ENCODE results near the gene TMEM63B. TPM values are rescaled to one million over a fixed set of nuclear protein-coding genes. Genes with fewer than 3 reads are reported as not detected.

TMEM63B gene
- polyA plus RNA-seq, 3 donors, result 1.3 to 25.7 (median 1.9) TPM

DNA sequence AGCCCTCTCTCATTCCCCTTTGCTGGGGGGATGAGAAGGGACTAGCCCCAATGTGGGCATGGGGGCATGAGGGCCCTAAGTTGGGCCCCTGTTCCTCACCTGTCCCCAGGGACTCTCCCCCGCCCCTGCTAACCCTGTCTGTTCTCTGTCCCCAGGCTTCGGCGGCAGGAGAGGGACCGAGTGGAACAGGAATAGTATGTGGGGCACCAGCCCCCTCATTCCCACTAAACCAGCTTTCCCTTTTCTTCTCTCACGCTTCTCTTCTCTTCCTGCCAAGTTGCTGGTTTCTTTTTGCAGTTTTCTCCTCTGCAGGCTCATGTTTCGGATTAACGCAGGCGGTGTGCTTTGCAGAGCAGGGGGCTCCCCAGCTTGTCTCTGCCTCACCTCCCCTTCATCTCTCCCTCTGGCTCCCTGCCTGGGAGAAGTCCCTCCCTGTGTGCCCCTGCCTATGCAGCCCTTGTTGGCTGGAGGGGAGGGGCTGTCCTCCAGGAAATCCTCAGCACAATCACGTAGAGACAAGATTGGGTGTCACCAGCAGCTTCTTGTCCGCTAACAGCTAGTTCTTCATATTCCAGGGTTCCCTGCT is 7.9 kb downstream of the TMEM63B start:
- no peak overlapping the region for H2AFZ ChIP-seq (ENCODE audit: insufficient read depth, low read depth, low read length, poor library complexity, severe bottlenecking)
- H3K4me2 ChIP-seq (replicated peaks; ENCODE audit: extremely low read depth, low read length, poor library complexity, severe bottlenecking), result no peak overlapping the region
- peaks cover 0 to 3% of the 10 kb centered on the region in 2 donors for H3K4me1 ChIP-seq (ENCODE audit: control insufficient read depth in 1 of 2, insufficient read depth in 2 of 2, low read length in 2 of 2)
- H3K4me3 Mint-ChIP-seq, result no peak overlapping the region
- peaks cover 15% of the 10 kb centered on the region for H3K4me1 Mint-ChIP-seq
- H3K36me3 ChIP-seq (replicated peaks in 1 of 2; ENCODE audit: control insufficient read depth in 1 of 2, insufficient read depth in 2 of 2, low read length in 2 of 2), result peaks cover 22 to 48% of the 10 kb centered on the region in 2 donors
- peaks cover 31% of the 10 kb centered on the region for H4K20me1 ChIP-seq (ENCODE audit: insufficient read depth, low read length)
- no peak overlapping the region for H3K9ac ChIP-seq (ENCODE audit: insufficient read depth, low read length, poor library complexity, severe bottlenecking)
- H3K27me3 Mint-ChIP-seq (ENCODE audit: low read depth in 3 of 3), result peaks cover 2 to 5% (median 4%) of the 10 kb centered on the region in 3 donors
- H3K36me3 Mint-ChIP-seq, result peaks cover 56 to 65% of the 10 kb centered on the region in 2 donors
- no peak overlapping the region for H3K27ac ChIP-seq (ENCODE audit: low read depth in 1 of 2, low read length in 2 of 2)
- H3K27ac Mint-ChIP-seq, result peak overlapping the region in 1 of 7 donors; percentile 3
- no peaks in the 10 kb centered on the region for H3K9me3 ChIP-seq (replicated peaks in 1 of 2; ENCODE audit: control insufficient read depth in 1 of 2, insufficient read depth in 1 of 2, low read length in 2 of 2)
- DNase-seq, result no peak
- H3K27me3 ChIP-seq (ENCODE audit: control insufficient read depth in 2 of 2, insufficient read depth in 2 of 2, low read length in 2 of 2), result no peaks in the 10 kb centered on the region
- WGBS (ENCODE audit: insufficient coverage), result 95% methylated on average over 5 of the region's 10 CpGs
- H3K4me3 ChIP-seq (replicated peaks in 1 of 3; ENCODE audit: low read depth in 2 of 3, low read length in 3 of 3), result no peak overlapping the region
- intact Hi-C loops (cut with micrococcal nuclease), result no loop called here
- no peaks in the 10 kb centered on the region for H3K9me3 Mint-ChIP-seq
- TF ChIP-seq, protein P1, sequence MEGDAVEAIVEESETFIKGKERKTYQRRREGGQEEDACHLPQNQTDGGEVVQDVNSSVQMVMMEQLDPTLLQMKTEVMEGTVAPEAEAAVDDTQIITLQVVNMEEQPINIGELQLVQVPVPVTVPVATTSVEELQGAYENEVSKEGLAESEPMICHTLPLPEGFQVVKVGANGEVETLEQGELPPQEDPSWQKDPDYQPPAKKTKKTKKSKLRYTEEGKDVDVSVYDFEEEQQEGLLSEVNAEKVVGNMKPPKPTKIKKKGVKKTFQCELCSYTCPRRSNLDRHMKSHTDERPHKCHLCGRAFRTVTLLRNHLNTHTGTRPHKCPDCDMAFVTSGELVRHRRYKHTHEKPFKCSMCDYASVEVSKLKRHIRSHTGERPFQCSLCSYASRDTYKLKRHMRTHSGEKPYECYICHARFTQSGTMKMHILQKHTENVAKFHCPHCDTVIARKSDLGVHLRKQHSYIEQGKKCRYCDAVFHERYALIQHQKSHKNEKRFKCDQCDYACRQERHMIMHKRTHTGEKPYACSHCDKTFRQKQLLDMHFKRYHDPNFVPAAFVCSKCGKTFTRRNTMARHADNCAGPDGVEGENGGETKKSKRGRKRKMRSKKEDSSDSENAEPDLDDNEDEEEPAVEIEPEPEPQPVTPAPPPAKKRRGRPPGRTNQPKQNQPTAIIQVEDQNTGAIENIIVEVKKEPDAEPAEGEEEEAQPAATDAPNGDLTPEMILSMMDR (IDR thresholded peaks at IDR 0.05), result no peak
- no peaks in the 10 kb centered on the region for H3K79me2 ChIP-seq (ENCODE audit: insufficient read depth, low read length)

DNA sequence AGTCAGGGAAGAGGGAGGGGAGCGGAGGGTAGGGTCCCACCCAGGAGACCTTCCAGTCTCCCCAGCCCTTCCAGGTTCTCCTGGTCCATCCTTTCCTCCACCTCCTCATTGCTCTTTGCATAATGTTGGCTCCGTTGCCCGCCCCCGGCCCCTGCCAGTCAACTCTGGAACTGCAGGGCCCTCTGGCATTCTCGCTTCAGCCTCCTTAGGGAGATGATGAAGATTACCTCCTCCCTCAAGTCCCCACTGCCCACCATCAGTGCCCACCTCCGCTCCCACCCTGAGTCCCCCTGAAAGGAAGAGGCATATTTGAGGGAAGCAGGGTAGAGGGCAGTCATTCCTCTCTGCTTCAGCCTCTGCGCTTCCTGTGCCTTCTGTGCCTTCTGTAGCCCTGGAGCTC is 8.5 kb downstream of the TMEM63B start:
- peaks cover 27% of the 10 kb centered on the region for H4K20me1 ChIP-seq (ENCODE audit: insufficient read depth, low read length)
- peaks cover 0 to 3% of the 10 kb centered on the region in 2 donors for H3K4me1 ChIP-seq (ENCODE audit: control insufficient read depth in 1 of 2, insufficient read depth in 2 of 2, low read length in 2 of 2)
- peaks cover 28 to 54% of the 10 kb centered on the region in 2 donors for H3K36me3 ChIP-seq (replicated peaks in 1 of 2; ENCODE audit: control insufficient read depth in 1 of 2, insufficient read depth in 2 of 2, low read length in 2 of 2)
- H2AFZ ChIP-seq (ENCODE audit: insufficient read depth, low read depth, low read length, poor library complexity, severe bottlenecking), result no peak overlapping the region
- H3K4me1 Mint-ChIP-seq, result peaks cover 15% of the 10 kb centered on the region
- H3K4me3 ChIP-seq (replicated peaks in 1 of 3; ENCODE audit: low read depth in 2 of 3, low read length in 3 of 3), result no peak overlapping the region
- H3K27ac ChIP-seq (ENCODE audit: low read depth in 1 of 2, low read length in 2 of 2), result no peak overlapping the region
- H3K4me3 Mint-ChIP-seq, result no peak overlapping the region
- TF ChIP-seq, protein P1 (IDR thresholded peaks at IDR 0.05), result no peak
- 100% methylated on average over 2 of the region's 7 CpGs for WGBS (ENCODE audit: insufficient coverage)
- H3K9ac ChIP-seq (ENCODE audit: insufficient read depth, low read length, poor library complexity, severe bottlenecking), result no peak overlapping the region
- peaks cover 58 to 66% of the 10 kb centered on the region in 2 donors for H3K36me3 Mint-ChIP-seq
- H3K79me2 ChIP-seq (ENCODE audit: insufficient read depth, low read length), result no peaks in the 10 kb centered on the region
- H3K9me3 ChIP-seq (replicated peaks in 1 of 2; ENCODE audit: control insufficient read depth in 1 of 2, insufficient read depth in 1 of 2, low read length in 2 of 2), result no peaks in the 10 kb centered on the region
- H3K27ac Mint-ChIP-seq, result no peak overlapping the region
- intact Hi-C loops (cut with micrococcal nuclease), result no loop called here
- no peaks in the 10 kb centered on the region for H3K9me3 Mint-ChIP-seq
- H3K27me3 ChIP-seq (ENCODE audit: control insufficient read depth in 2 of 2, insufficient read depth in 2 of 2, low read length in 2 of 2), result no peaks in the 10 kb centered on the region
- peaks cover 2 to 7% (median 2%) of the 10 kb centered on the region in 3 donors for H3K27me3 Mint-ChIP-seq (ENCODE audit: low read depth in 3 of 3)
- DNase-seq, result no peak
- no peak overlapping the region for H3K4me2 ChIP-seq (replicated peaks; ENCODE audit: extremely low read depth, low read length, poor library complexity, severe bottlenecking)
